Vagina (tissue), 2 donors: ENCODE measurements around the gene TCF4. TPM values are rescaled to one million over a fixed set of nuclear protein-coding genes. Genes with fewer than 3 reads are reported as not detected.

Experiments
- DNase-seq, 2 donors: peaks; one replicate each; pipeline ENCODE4 v3.0.0-alpha.2; 2017; ENCODE audit errors: extremely low spot score in 2 of 2
- H3K27ac ChIP-seq: fragments of 200-600 bp; sonication (generic); one replicate; pipeline ENCODE4 v1.5.1; 2019
- H3K27me3 ChIP-seq: fragments of 200-600 bp; sonication (generic); one replicate; pipeline ENCODE4 v1.5.1; 2019
- H3K36me3 ChIP-seq, 2 donors: fragments of 200-600 bp; sonication (generic); one replicate each; pipeline ENCODE4 v1.5.1; 2017 to 2019
- H3K4me1 ChIP-seq: fragments of 200-600 bp; sonication (generic); one replicate; pipeline ENCODE4 v1.5.1; 2019
- H3K4me3 ChIP-seq, 2 donors: fragments of 200-600 bp; sonication (generic); 1 replicate in 1 of 2; 2 replicates in 1 of 2; pipeline ENCODE4 v1.5.1; 2016 to 2019
- H3K9me3 ChIP-seq: fragments of 200-600 bp; sonication (generic); one replicate; pipeline ENCODE4 v1.5.1; 2019
- CTCF ChIP-seq, 3 experiments: fragments of 450-650 bp in 2 of 3; fragments of 200-600 bp in 1 of 3; sonication (generic) in 1 of 3; IDR thresholded peaks; one replicate each; pipeline ENCODE4 v1.5.1; 2017 to 2019; ENCODE audit warnings: antibody characterized with exemption in 3 of 3, mild to moderate bottlenecking in 2 of 3, moderate library complexity in 2 of 3
- POLR2A ChIP-seq, 2 donors: fragments of 450-650 bp; IDR thresholded peaks; one replicate each; pipeline ENCODE4 v1.6.1; 2017; ENCODE audit warnings: antibody characterized with exemption in 2 of 2, mild to moderate bottlenecking in 2 of 2, moderate library complexity in 2 of 2
- POLR2AphosphoS5 ChIP-seq, 2 donors: sonication (generic); formaldehyde crosslinking; IDR thresholded peaks; one replicate each; pipeline ENCODE4 v1.9.0; 2017; ENCODE audit warnings: antibody characterized with exemption in 2 of 2, mild to moderate bottlenecking in 2 of 2, low read depth in 1 of 2; ENCODE audit not compliant: insufficient read depth in 1 of 2
- intact Hi-C: fragments of 100-400 bp; cut with DNase I; formaldehyde crosslinking; loops from one replicate; pipeline ENCODE4 v1.15.1; 2023
- total RNA-seq: library from RNA; depleted of rRNA; stranded (reverse); fragments of >200 nt; gene quantifications from one replicate; pipeline ENCODE4 v1.2.3, GENCODE V29; 2016

Gene TCF4
- total RNA-seq, 1 donor from 2014 or later, result 105 TPM

GRCh38 chr18:55543130-55543704, 44.8 kb downstream of the TCF4 start:
- H3K36me3 ChIP-seq, result no peaks in the 10 kb centered on the region
- no peaks in the 10 kb centered on the region for H3K27me3 ChIP-seq
- no peak overlapping the region for H3K27ac ChIP-seq
- no peak for TF ChIP-seq POLR2A (IDR thresholded peaks at IDR 0.05)
- no peak for TF ChIP-seq POLR2AphosphoS5 (IDR thresholded peaks at IDR 0.05; ENCODE audit: insufficient read depth in 1 of 2, low read depth in 1 of 2)
- no peak for TF ChIP-seq CTCF (IDR thresholded peaks at IDR 0.05)
- H3K4me3 ChIP-seq, result no peak overlapping the region
- no peak for DNase-seq
- H3K4me1 ChIP-seq, result peaks cover 19% of the 10 kb centered on the region
- H3K9me3 ChIP-seq, result no peaks in the 10 kb centered on the region
- intact Hi-C loops, result no loop called here

- DNase-seq, result no peak
Measured at GRCh38 chr18:55541571-55541970, 46.4 kb downstream of the TCF4 start.

GRCh38 chr18:55539240-55539639, 48.8 kb downstream of the TCF4 start:
- H3K36me3 ChIP-seq, result no peaks in the 10 kb centered on the region
- H3K9me3 ChIP-seq, result no peaks in the 10 kb centered on the region
- H3K27ac ChIP-seq, result no peak overlapping the region
- H3K27me3 ChIP-seq, result no peaks in the 10 kb centered on the region
- no peak for TF ChIP-seq CTCF (IDR thresholded peaks at IDR 0.05)
- TF ChIP-seq POLR2A (IDR thresholded peaks at IDR 0.05), result no peak
- TF ChIP-seq POLR2AphosphoS5 (IDR thresholded peaks at IDR 0.05; ENCODE audit: insufficient read depth in 1 of 2, low read depth in 1 of 2), result no peak
- no peak overlapping the region for H3K4me3 ChIP-seq
- no peak for DNase-seq
- H3K4me1 ChIP-seq, result peaks cover 4% of the 10 kb centered on the region
- intact Hi-C loops, result no loop called here

More at GRCh38 chr18:55541571-55541970, 46.4 kb downstream of the TCF4 start:
- no peaks in the 10 kb centered on the region for H3K9me3 ChIP-seq
- intact Hi-C loops, result no loop called here
- no peaks in the 10 kb centered on the region for H3K27me3 ChIP-seq
- H3K27ac ChIP-seq, result no peak overlapping the region
- H3K4me3 ChIP-seq, result no peak overlapping the region
- H3K36me3 ChIP-seq, result no peaks in the 10 kb centered on the region
- TF ChIP-seq POLR2A (IDR thresholded peaks at IDR 0.05), result no peak
- TF ChIP-seq POLR2AphosphoS5 (IDR thresholded peaks at IDR 0.05; ENCODE audit: insufficient read depth in 1 of 2, low read depth in 1 of 2), result no peak
- no peak for TF ChIP-seq CTCF (IDR thresholded peaks at IDR 0.05)
- H3K4me1 ChIP-seq, result peaks cover 3% of the 10 kb centered on the region

GRCh38 chr18:55534996-55535395, 53.0 kb downstream of the TCF4 start:
- no peak overlapping the region for H3K27ac ChIP-seq
- no peaks in the 10 kb centered on the region for H3K36me3 ChIP-seq
- H3K27me3 ChIP-seq, result no peaks in the 10 kb centered on the region
- peaks cover 4% of the 10 kb centered on the region for H3K4me1 ChIP-seq
- intact Hi-C loops, result no loop called here
- TF ChIP-seq CTCF (IDR thresholded peaks at IDR 0.05) (no peak), POLR2A (IDR thresholded peaks at IDR 0.05) (no peak), POLR2AphosphoS5 (IDR thresholded peaks at IDR 0.05; ENCODE audit: insufficient read depth in 1 of 2, low read depth in 1 of 2) (no peak)
- H3K9me3 ChIP-seq, result no peaks in the 10 kb centered on the region
- H3K4me3 ChIP-seq, result no peak overlapping the region
- no peak for DNase-seq

DNA sequence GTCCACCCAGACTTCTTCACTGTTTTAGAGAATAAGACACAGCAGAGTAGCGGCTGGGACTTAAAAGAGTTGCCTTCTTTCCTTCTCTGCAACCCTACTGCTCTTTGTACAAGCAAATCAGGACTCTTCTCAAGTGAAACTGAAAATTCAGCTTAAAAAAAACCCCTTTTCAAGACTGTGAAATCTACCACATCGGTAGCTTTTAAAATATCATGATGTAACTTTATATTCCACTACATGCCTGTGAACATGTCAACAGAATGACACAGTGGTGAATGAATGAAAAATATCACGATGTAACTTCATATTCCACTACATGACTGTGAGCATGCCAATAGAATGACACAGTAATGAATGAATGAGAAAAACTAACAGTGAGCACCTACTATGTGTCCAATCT, 53.4 kb downstream of the TCF4 start:
- intact Hi-C loops, result no loop called here
- Histone ChIP-seq H3K36me3 (no peaks in the 10 kb centered on the region), H3K4me3 (no peak overlapping the region)

More for the DNA sequence above, 53.4 kb downstream of the TCF4 start:
- no peaks in the 10 kb centered on the region for H3K27me3 ChIP-seq
- TF ChIP-seq POLR2A (IDR thresholded peaks at IDR 0.05) (no peak), CTCF (IDR thresholded peaks at IDR 0.05) (no peak), POLR2AphosphoS5 (IDR thresholded peaks at IDR 0.05; ENCODE audit: insufficient read depth in 1 of 2, low read depth in 1 of 2) (no peak)
- H3K27ac ChIP-seq, result no peak overlapping the region
- DNase-seq, result no peak
- peaks cover 4% of the 10 kb centered on the region for H3K4me1 ChIP-seq
- H3K9me3 ChIP-seq, result no peaks in the 10 kb centered on the region
